ENCODE results near the gene KCNT2. TPM values are rescaled to one million over a fixed set of nuclear protein-coding genes. Genes with fewer than 3 reads are reported as not detected.
"Not testable (repeated sequence)": the region's sequence is repeated elsewhere in the genome, so short reads cannot be mapped to it uniquely, and the experiment has no call there.

KCNT2 gene
- total RNA-seq, 1 experiment from 2014 or later: 0.41 TPM

GRCh38 chr1:196277860-196278259, 330.4 kb downstream of the KCNT2 start:
- Histone ChIP-seq H3K9me3 (ENCODE audit: control insufficient read depth, insufficient read depth, low read depth, low read length) (no peaks in the 10 kb centered on the region), H3K27ac (ENCODE audit: low read length) (no peak overlapping the region), H3K4me1 (ENCODE audit: control insufficient read depth, insufficient read depth, low read length) (no peaks in the 10 kb centered on the region), H3K4me3 (ENCODE audit: low read depth in 2 of 2, low read length in 2 of 2) (no peak overlapping the region), H3K36me3 (ENCODE audit: control insufficient read depth, insufficient read depth, low read length) (no peaks in the 10 kb centered on the region), H3K27me3 (ENCODE audit: control insufficient read depth, insufficient read depth, low read length) (no peaks in the 10 kb centered on the region)
- DNase-seq (ENCODE audit: low read depth, low spot score) (no peak), ATAC-seq (no peak)
- BruUV-seq (replicated peaks): no TSS peak
- ChIA-PET CTCF (no interaction called here), POLR2A (no interaction called here)
- intact Hi-C loops (cut with micrococcal nuclease; ENCODE audit: unreplicated experiment) (no loop called here), in situ Hi-C loops (cut with HindIII; ENCODE audit: low pct_unique_long_range_greater_than_20kb, low sequenced_read_pairs) (no loop called here)
- no peak for TF ChIP-seq TCF7L2 (IDR thresholded peaks at IDR 0.05; ENCODE audit: low read depth, low read length)

- no peaks in the 10 kb centered on the region for H3K36me3 ChIP-seq (ENCODE audit: control insufficient read depth, insufficient read depth, low read length)
- TF ChIP-seq SIN3A (IDR thresholded peaks at IDR 0.05; ENCODE audit: borderline replicate concordance, insufficient read depth, low read depth, low read length) (no peak), TCF7L2 (IDR thresholded peaks at IDR 0.05; ENCODE audit: low read depth, low read length) (no peak), REST (IDR thresholded peaks at IDR 0.05; ENCODE audit: insufficient read depth in 1 of 2, low read depth in 2 of 2, low read length in 1 of 2) (no peak), POLR2AphosphoS5 (IDR thresholded peaks at IDR 0.05; ENCODE audit: low read depth, low read length) (no peak), CTCF (IDR thresholded peaks at IDR 0.05) (no peak)
- ChIA-PET CTCF (no interaction called here), POLR2A (no interaction called here)
- intact Hi-C loops (cut with micrococcal nuclease; ENCODE audit: unreplicated experiment): no loop called here
- in situ Hi-C loops (cut with HindIII; ENCODE audit: low pct_unique_long_range_greater_than_20kb, low sequenced_read_pairs): no loop called here
- ATAC-seq (no peak), DNase-seq (ENCODE audit: low read depth, low spot score) (no peak)
- no peaks in the 10 kb centered on the region for H3K27me3 ChIP-seq (ENCODE audit: control insufficient read depth, insufficient read depth, low read length)
- BruUV-seq (replicated peaks): no TSS peak
- H3K4me1 ChIP-seq (ENCODE audit: control insufficient read depth, insufficient read depth, low read length): no peaks in the 10 kb centered on the region
- H3K9me3 ChIP-seq (ENCODE audit: control insufficient read depth, insufficient read depth, low read depth, low read length): no peaks in the 10 kb centered on the region
- no peak overlapping the region for H3K27ac ChIP-seq (ENCODE audit: low read length)
- H3K4me3 ChIP-seq (ENCODE audit: low read depth in 2 of 2, low read length in 2 of 2): no peak overlapping the region
Observed at GRCh38 chr1:196271212-196271947, 336.9 kb downstream of the KCNT2 start.

GRCh38 chr1:196263086-196263485, 345.2 kb downstream of the KCNT2 start:
- CTCF ChIA-PET; in situ Hi-C loops (cut with HindIII; ENCODE audit: low pct_unique_long_range_greater_than_20kb, low sequenced_read_pairs); BruUV-seq (replicated peaks); H3K36me3 ChIP-seq (ENCODE audit: control insufficient read depth, insufficient read depth, low read length); H3K9me3 ChIP-seq (ENCODE audit: control insufficient read depth, insufficient read depth, low read depth, low read length); POLR2A ChIA-PET; intact Hi-C loops (cut with micrococcal nuclease; ENCODE audit: unreplicated experiment); H3K27ac ChIP-seq (ENCODE audit: low read length); H3K27me3 ChIP-seq (ENCODE audit: control insufficient read depth, insufficient read depth, low read length); ATAC-seq; H3K4me3 ChIP-seq (ENCODE audit: low read depth in 2 of 2, low read length in 2 of 2); H3K4me1 ChIP-seq (ENCODE audit: control insufficient read depth, insufficient read depth, low read length); DNase-seq (ENCODE audit: low read depth, low spot score): not testable (repeated sequence)
